Mucosa of descending colon (tissue), 3 donors: ENCODE data around the gene GALNS. TPM values are rescaled to one million over a fixed set of nuclear protein-coding genes. Genes with fewer than 3 reads are reported as not detected.
A peak's percentile ranks its signal among the peaks of the same experiment; 100 is the strongest.
"Not testable (repeated sequence)": the region's sequence is repeated elsewhere in the genome, so short reads cannot be mapped to it uniquely, and the experiment has no call there.

Source experiments
- ATAC-seq: fragments of 200-7000 bp; cut with Tn5 transposase; one replicate; pipeline ENCODE4 v1.9.1; 2020; ENCODE audit warnings: mild to moderate bottlenecking, moderate library complexity
- DNase-seq, 3 donors: peaks; one replicate each; pipeline ENCODE4 v3.0.0-alpha.2; 2020
- H3K36me3 ChIP-seq: fragments of 200-600 bp; one replicate; pipeline ENCODE4 v1.8.0; 2021; ENCODE audit warnings: low read depth, mild to moderate bottlenecking
- H3K4me1 ChIP-seq: fragments of 200-600 bp; one replicate; pipeline ENCODE4 v1.8.0; 2021; ENCODE audit warnings: low read depth, mild to moderate bottlenecking
- H3K4me3 ChIP-seq: fragments of 200-600 bp; one replicate; pipeline ENCODE4 v1.8.0; 2021; ENCODE audit warnings: mild to moderate bottlenecking
- H3K9me3 ChIP-seq: fragments of 200-600 bp; one replicate; pipeline ENCODE4 v1.8.0; 2021; ENCODE audit warnings: mild to moderate bottlenecking
- CTCF ChIP-seq: fragments of 200-600 bp; IDR thresholded peaks from one replicate; pipeline ENCODE4 v1.8.0; 2022; ENCODE audit warnings: antibody characterized with exemption, mild to moderate bottlenecking
- intact Hi-C, 2 donors: fragments of 100-400 bp; cut with DNase I in 1 of 2; cut with micrococcal nuclease in 1 of 2; formaldehyde crosslinking; loops; one replicate each; pipeline versions ENCODE4 v1.11.0 to v1.11.1; 2022; cut with DNase I, micrococcal nuclease
- total RNA-seq, 3 donors: library from RNA; stranded (reverse); fragmentation: NEBNext Ultra II Directional in 2 of 3; extraction: Animal tissue kit (Norgen Biotek cat#: 25700) in 2 of 3; gene quantifications; one replicate each; pipeline versions ENCODE4 v1.2.1 to v1.2.4, GENCODE V29; 2021 to 2023
- donor health status: DM: no; HTN: no; CAD: no; lungs with moderate emphysema.
- donor health status: DM: no; HTN: no; CAD: no.
- donor health status: DM: no; HTN: yes; CAD: no.

Gene GALNS
- total RNA-seq, 3 donors from 2014 or later: 37.4 to 65.3 (median 44.0) TPM

GRCh38 chr16:88826070-88826840 is 30.5 kb downstream of the GALNS start:
- Histone ChIP-seq H3K9me3 (no peaks in the 10 kb centered on the region), H3K36me3 (no peaks in the 10 kb centered on the region), H3K4me3 (no peak overlapping the region), H3K4me1 (peaks cover 10% of the 10 kb centered on the region)
- TF ChIP-seq CTCF: no peak
- DNase-seq (peak; percentile 59 to 85 (median 77)), ATAC-seq (peak; percentile 89)
- intact Hi-C loops: no loop called here

GRCh38 chr16:88825146-88825545 is 31.6 kb downstream of the GALNS start:
- ATAC-seq: no peak
- no peak for DNase-seq
- TF ChIP-seq CTCF: no peak
- Histone ChIP-seq H3K4me1 (peaks cover 10% of the 10 kb centered on the region), H3K9me3 (no peaks in the 10 kb centered on the region), H3K36me3 (no peaks in the 10 kb centered on the region), H3K4me3 (no peak overlapping the region)
- intact Hi-C loops: no loop called here

- no peak for TF ChIP-seq CTCF
- Histone ChIP-seq H3K36me3 (no peaks in the 10 kb centered on the region), H3K4me3 (no peak overlapping the region), H3K4me1 (peaks cover 10% of the 10 kb centered on the region), H3K9me3 (no peaks in the 10 kb centered on the region)
- DNase-seq: no peak
- no peak for ATAC-seq
- intact Hi-C loops: no loop called here
Measured at GRCh38 chr16:88824256-88825077, 32.3 kb downstream of the GALNS start.

GRCh38 chr16:88823646-88824045 is 33.1 kb downstream of the GALNS start:
- H3K4me1 ChIP-seq, H3K36me3 ChIP-seq, H3K4me3 ChIP-seq, intact Hi-C loops, ATAC-seq, DNase-seq, H3K9me3 ChIP-seq: not testable (repeated sequence)

- DNase-seq (no peak), ATAC-seq (no peak)
- no peak overlapping the region for H3K4me3 ChIP-seq
- peaks cover 10% of the 10 kb centered on the region for H3K4me1 ChIP-seq
- H3K36me3 ChIP-seq: no peaks in the 10 kb centered on the region
- TF ChIP-seq CTCF: no peak
- no peaks in the 10 kb centered on the region for H3K9me3 ChIP-seq
- intact Hi-C loops: no loop called here
Measured at GRCh38 chr16:88822281-88823040, 34.3 kb downstream of the GALNS start.
